ENCODE data around the gene CSTA. TPM values are rescaled to one million over a fixed set of nuclear protein-coding genes. Genes with fewer than 3 reads are reported as not detected.

CSTA gene
- total and polyA plus RNA-seq, 2 of the 13 experiments (the other 11 are each of a cell fraction or from before 2014, with no cell fraction given), result 3.9 to 11.0 TPM

GRCh38 chr3:122383771-122384697 lies 59.0 kb downstream of the CSTA start, which contains the start of gene FAM162A (continued):
- no peak; the same call in 1 of the 2 replicates for TF ChIP-seq ZNF460 (CRISPR knock-in tag; IDR thresholded peaks at IDR 0.05; ENCODE audit: borderline replicate concordance)
- TF ChIP-seq ZNF432 (CRISPR knock-in tag; IDR thresholded peaks at IDR 0.05; ENCODE audit: borderline replicate concordance), result no peak
- TF ChIP-seq ZMYM2 (CRISPR knock-in tag; IDR thresholded peaks at IDR 0.05), result no peak
- TF ChIP-seq SATB2 (CRISPR knock-in tag; IDR thresholded peaks at IDR 0.05), result 0 out of 2 replicates have a peak, but pooled peaks have one; percentile 77
- TF ChIP-seq ZNF687 (CRISPR knock-in tag; IDR thresholded peaks at IDR 0.05), result peak; percentile 98
- 0 out of 2 replicates have a peak, but pooled peaks have one; percentile 74 for TF ChIP-seq ZNF567 (CRISPR knock-in tag; IDR thresholded peaks at IDR 0.05; ENCODE audit: borderline replicate concordance)
- peak; percentile 55 for TF ChIP-seq CEBPG (CRISPR knock-in tag; IDR thresholded peaks at IDR 0.05)
- TF ChIP-seq SETDB1 (CRISPR knock-in tag; IDR thresholded peaks at IDR 0.05; ENCODE audit: borderline replicate concordance), result no peak
- TF ChIP-seq MLLT10 (CRISPR knock-in tag; IDR thresholded peaks at IDR 0.05), result no peak
- TF ChIP-seq PLSCR1 (CRISPR knock-in tag; IDR thresholded peaks at IDR 0.05; ENCODE audit: borderline replicate concordance), result no peak
- TF ChIP-seq ZNF513 (CRISPR knock-in tag; conservative IDR thresholded peaks at IDR 0.05), result 0 out of 2 replicates have a peak, but pooled peaks have one; percentile 46
- peak; percentile 86 for TF ChIP-seq DR1 (CRISPR knock-in tag; IDR thresholded peaks at IDR 0.05)
- no peak for TF ChIP-seq RCOR2 (CRISPR knock-in tag; IDR thresholded peaks at IDR 0.05)
- TF ChIP-seq FOXJ3 (CRISPR knock-in tag; IDR thresholded peaks at IDR 0.05; ENCODE audit: borderline replicate concordance), result no peak
- TF ChIP-seq ZNF607 (CRISPR knock-in tag; IDR thresholded peaks at IDR 0.05; ENCODE audit: borderline replicate concordance), result peak; percentile 95
- no peak for TF ChIP-seq NFRKB (IDR thresholded peaks at IDR 0.05)
- TF ChIP-seq IKZF5 (CRISPR knock-in tag; IDR thresholded peaks at IDR 0.05), result peak; percentile 93
- TF ChIP-seq ZKSCAN8 (CRISPR knock-in tag; IDR thresholded peaks at IDR 0.05; ENCODE audit: borderline replicate concordance), result peak; percentile 93
- no peak for TF ChIP-seq SP1 (IDR thresholded peaks at IDR 0.05)
- peak; percentile 93 for TF ChIP-seq SP1 (CRISPR knock-in tag; IDR thresholded peaks at IDR 0.05)
- no peak for TF ChIP-seq ZFAT (CRISPR knock-in tag; conservative IDR thresholded peaks at IDR 0.05)
- no peak for TF ChIP-seq ZFYVE20 (CRISPR knock-in tag; IDR thresholded peaks at IDR 0.05; ENCODE audit: borderline replicate concordance, low read depth)
- TF ChIP-seq NFYC (CRISPR knock-in tag; IDR thresholded peaks at IDR 0.05), result peak; percentile 49; the same call in 1 of the 2 replicates

Data from HepG2 (cell line).